Smooth muscle cell (in vitro differentiated cells): ENCODE data around the gene FAS. TPM values are rescaled to one million over a fixed set of nuclear protein-coding genes. Genes with fewer than 3 reads are reported as not detected.

Source experiments
- DNase-seq: peaks from one replicate; lab custom pipeline; 2025; ENCODE audit not compliant: unreplicated experiment; lab: John Stamatoyannopoulos, UW
- H2AFZ ChIP-seq: fragments of 200-600 bp; sonication (generic); 2 replicates; pipeline ENCODE4 v1.6.0; 2016; ENCODE audit warnings: antibody characterized with exemption, low read depth, mild to moderate bottlenecking
- H3F3A ChIP-seq: fragments of 200-600 bp; sonication (generic); 2 replicates; pipeline ENCODE4 v1.6.0; 2017; ENCODE audit warnings: antibody characterized with exemption, low read depth
- H3K27ac ChIP-seq: fragments of 200-600 bp; sonication (generic); 2 replicates; pipeline ENCODE4 v1.5.1; 2016; ENCODE audit warnings: low read depth, mild to moderate bottlenecking
- H3K27me3 ChIP-seq: fragments of 200-600 bp; sonication (generic); 2 replicates; pipeline ENCODE4 v1.6.1; 2016; ENCODE audit warnings: low read depth, mild to moderate bottlenecking
- H3K36me3 ChIP-seq: fragments of 200-600 bp; sonication (generic); 2 replicates; pipeline ENCODE4 v1.5.1; 2016; ENCODE audit warnings: low read depth
- H3K4me1 ChIP-seq: fragments of 200-600 bp; sonication (generic); 2 replicates; pipeline ENCODE4 v1.5.1; 2016; ENCODE audit warnings: low read depth
- H3K4me2 ChIP-seq: fragments of 200-600 bp; sonication (generic); 2 replicates; pipeline ENCODE4 v1.6.0; 2016; ENCODE audit warnings: mild to moderate bottlenecking
- H3K4me3 ChIP-seq: fragments of 200-600 bp; sonication (generic); 2 replicates; pipeline ENCODE4 v1.5.1; 2016; ENCODE audit warnings: mild to moderate bottlenecking
- H3K79me2 ChIP-seq: fragments of 200-600 bp; sonication (generic); 2 replicates; pipeline ENCODE4 v1.6.0; 2016; ENCODE audit warnings: low read depth, mild to moderate bottlenecking
- H3K9ac ChIP-seq: fragments of 200-600 bp; sonication (generic); 2 replicates; pipeline ENCODE4 v1.6.0; 2016; ENCODE audit warnings: low read depth
- H3K9me3 ChIP-seq: fragments of 200-600 bp; sonication (generic); replicated peaks from 2 replicates; pipeline ENCODE4 v1.5.1; 2016; ENCODE audit warnings: low read depth
- H4K20me1 ChIP-seq: fragments of 200-600 bp; sonication (generic); 2 replicates; pipeline ENCODE4 v1.6.0; 2016; ENCODE audit warnings: low read depth
- CTCF ChIP-seq: fragments of 200-600 bp; sonication (generic); IDR thresholded peaks from 2 replicates; pipeline ENCODE4 v1.5.1; 2017; ENCODE audit warnings: borderline replicate concordance, mild to moderate bottlenecking, antibody characterized with exemption; ENCODE audit not compliant: insufficient read depth, poor library complexity, severe bottlenecking
- WGBS: methylation state at CpG from one replicate; pipeline ENCODE4 v1.1.7; 2016; ENCODE audit warnings: low lambda C conversion rate; 5-methylcytosine and 5-hydroxymethylcytosine counted together
- polyA plus RNA-seq: library from polyadenylated mRNA; unstranded; fragments of >200 nt; fragmentation: Nextera tagmentation; extraction: Ambion mirVana; gene quantifications from 2 replicates; pipeline ENCODE4 v1.2.1, GENCODE V29; 2016
- total RNA-seq: library from RNA; depleted of rRNA; stranded (reverse); fragments of >200 nt; gene quantifications from 2 replicates; pipeline ENCODE4 v1.2.3, GENCODE V29; 2014

The FAS gene
- total and polyA plus RNA-seq, 2 experiments from 2014 or later = 14.4 to 21.8 TPM

- Histone ChIP-seq H3K27me3 (no peaks in the 10 kb centered on the region), H2AFZ (no peak overlapping the region), H3K4me1 (no peaks in the 10 kb centered on the region), H3K79me2 (no peaks in the 10 kb centered on the region), H4K20me1 (no peaks in the 10 kb centered on the region), H3F3A (no peaks in the 10 kb centered on the region), H3K9me3 (no peaks in the 10 kb centered on the region), H3K36me3 (no peaks in the 10 kb centered on the region), H3K4me3 (no peak overlapping the region), H3K4me2 (no peak overlapping the region), H3K9ac (no peak overlapping the region), H3K27ac (no peak overlapping the region)
- WGBS = 73% methylated on average over 4 of the region's 4 CpGs
- no peak for TF ChIP-seq CTCF
- no peak for DNase-seq
Measured at GRCh38 chr10:89043052-89043451, 52.5 kb downstream of the FAS start.

- 91% methylated on average over 2 of the region's 2 CpGs for WGBS
- Histone ChIP-seq H4K20me1 (no peaks in the 10 kb centered on the region), H2AFZ (no peak overlapping the region), H3K4me1 (no peaks in the 10 kb centered on the region), H3K4me2 (no peak overlapping the region), H3K27ac (no peak overlapping the region), H3K27me3 (no peaks in the 10 kb centered on the region), H3K9me3 (no peaks in the 10 kb centered on the region), H3K36me3 (no peaks in the 10 kb centered on the region), H3K4me3 (no peak overlapping the region), H3K79me2 (no peaks in the 10 kb centered on the region), H3K9ac (no peak overlapping the region), H3F3A (no peaks in the 10 kb centered on the region)
- no peak for DNase-seq
- TF ChIP-seq CTCF = no peak
Measured at GRCh38 chr10:89047397-89047796, 56.8 kb downstream of the FAS start.

- Histone ChIP-seq H2AFZ (no peak overlapping the region), H4K20me1 (no peaks in the 10 kb centered on the region), H3K9ac (no peak overlapping the region), H3F3A (no peaks in the 10 kb centered on the region), H3K4me2 (no peak overlapping the region), H3K4me3 (no peak overlapping the region), H3K27ac (no peak overlapping the region), H3K79me2 (no peaks in the 10 kb centered on the region), H3K4me1 (peaks cover 4% of the 10 kb centered on the region), H3K27me3 (no peaks in the 10 kb centered on the region), H3K9me3 (no peaks in the 10 kb centered on the region), H3K36me3 (no peaks in the 10 kb centered on the region)
- DNase-seq = no peak
- TF ChIP-seq CTCF = no peak
Measured at GRCh38 chr10:89051593-89051992, 61.0 kb downstream of the FAS start.

- H3K9ac ChIP-seq = no peak overlapping the region
- H2AFZ ChIP-seq = no peak overlapping the region
- no peak overlapping the region for H3K27ac ChIP-seq
- WGBS = 79% methylated on average over 5 of the region's 5 CpGs
- H3K36me3 ChIP-seq = no peaks in the 10 kb centered on the region
- no peak for DNase-seq
- no peaks in the 10 kb centered on the region for H3K9me3 ChIP-seq
- no peaks in the 10 kb centered on the region for H3K79me2 ChIP-seq
- peaks cover 4% of the 10 kb centered on the region for H3K4me1 ChIP-seq
- H4K20me1 ChIP-seq = no peaks in the 10 kb centered on the region
- H3K4me2 ChIP-seq = no peak overlapping the region
- no peak overlapping the region for H3K4me3 ChIP-seq
- TF ChIP-seq CTCF = no peak
- no peaks in the 10 kb centered on the region for H3F3A ChIP-seq
- no peaks in the 10 kb centered on the region for H3K27me3 ChIP-seq
Measured at GRCh38 chr10:89053555-89053954, 63.0 kb downstream of the FAS start.
